Left lung (tissue), 10 donors: ENCODE data around the gene IFT27. TPM values are rescaled to one million over a fixed set of nuclear protein-coding genes. Genes with fewer than 3 reads are reported as not detected.

Experiments
- ATAC-seq: fragments of 200-7000 bp; cut with Tn5 transposase; one replicate; pipeline ENCODE4 v1.9.1; 2020; ENCODE audit warnings: moderate library complexity
- DNase-seq, 4 donors: peaks; one replicate each; pipeline ENCODE4 v3.0.0-alpha.2; 2013 to 2020
- H3K27ac ChIP-seq, 2 donors: fragments of 200-600 bp; sonication (generic) in 1 of 2; one replicate each; pipeline versions ENCODE4 v1.5.0 to v1.8.0; 2020 to 2021
- H3K27me3 ChIP-seq, 2 donors: fragments of 200-600 bp; sonication (generic) in 1 of 2; one replicate each; pipeline versions ENCODE4 v1.5.0 to v1.8.0; 2020 to 2021
- H3K36me3 ChIP-seq, 2 donors: fragments of 200-600 bp; sonication (generic) in 1 of 2; one replicate each; pipeline versions ENCODE4 v1.5.0 to v1.8.0; 2020 to 2021
- H3K4me1 ChIP-seq, 2 donors: fragments of 200-600 bp; one replicate each; pipeline ENCODE4 v1.8.0; 2021
- H3K4me3 ChIP-seq, 2 donors: fragments of 200-600 bp; sonication (generic) in 1 of 2; one replicate each; pipeline versions ENCODE4 v1.5.0 to v1.8.0; 2020 to 2021; ENCODE audit warnings: mild to moderate bottlenecking in 1 of 2
- H3K9me3 ChIP-seq, 2 donors: fragments of 200-600 bp; sonication (generic) in 1 of 2; one replicate each; pipeline versions ENCODE4 v1.5.0 to v1.8.0; 2020 to 2021
- intact Hi-C, 2 donors: fragments of 100-400 bp; cut with DNase I; formaldehyde crosslinking; loops; one replicate each; pipeline versions ENCODE4 v1.11.2 to v1.14.2; 2022
- polyA plus RNA-seq, 6 donors: library from polyadenylated mRNA; unstranded; fragments of 120-200 nt; gene quantifications; one replicate each; pipeline ENCODE4 v1.2.1, GENCODE V29; 2013; ENCODE audit not compliant: insufficient read length in 6 of 6
- total RNA-seq, 2 donors: library from RNA; stranded (reverse); fragmentation: NEBNext Ultra II Directional; extraction: Animal tissue kit (Norgen Biotek cat#: 25700); gene quantifications; one replicate each; pipeline ENCODE4 v1.2.1, GENCODE V29; 2021
- TF ChIP-seq, protein P1 (sequence below), 2 donors: fragments of 200-600 bp; sonication (generic) in 1 of 2; IDR thresholded peaks; one replicate each; pipeline versions ENCODE4 v1.5.0 to v1.8.0; 2021; ENCODE audit warnings: antibody characterized with exemption in 2 of 2
- donor health status: DM: no; HTN: yes; CAD: no.
- donor health status: DM: no; HTN: no; CAD: no.

The IFT27 gene
- total and polyA plus RNA-seq, 8 donors = 24.5 to 59.0 (median 49.0) TPM

DNA sequence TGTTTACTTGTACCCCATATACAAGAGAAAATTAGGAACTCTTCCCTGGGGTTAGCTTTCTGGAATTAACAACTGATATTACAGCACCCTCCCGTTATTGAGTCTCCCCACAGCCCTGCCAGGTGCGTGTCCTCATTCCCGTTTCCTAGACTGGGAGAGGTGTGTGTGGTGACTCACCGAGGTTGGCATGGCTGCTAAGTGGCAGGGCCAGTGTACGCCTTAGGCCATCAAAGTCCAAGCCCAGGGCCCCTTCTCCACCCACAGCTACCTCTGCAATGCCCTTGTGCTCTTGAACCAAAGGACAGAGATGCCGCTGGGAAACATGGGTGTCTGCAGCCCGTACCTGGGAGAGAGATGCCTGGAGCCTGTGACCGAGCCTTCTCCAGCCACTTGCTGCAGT lies 12.3 kb downstream of the IFT27 start:
- TF ChIP-seq, protein P1, sequence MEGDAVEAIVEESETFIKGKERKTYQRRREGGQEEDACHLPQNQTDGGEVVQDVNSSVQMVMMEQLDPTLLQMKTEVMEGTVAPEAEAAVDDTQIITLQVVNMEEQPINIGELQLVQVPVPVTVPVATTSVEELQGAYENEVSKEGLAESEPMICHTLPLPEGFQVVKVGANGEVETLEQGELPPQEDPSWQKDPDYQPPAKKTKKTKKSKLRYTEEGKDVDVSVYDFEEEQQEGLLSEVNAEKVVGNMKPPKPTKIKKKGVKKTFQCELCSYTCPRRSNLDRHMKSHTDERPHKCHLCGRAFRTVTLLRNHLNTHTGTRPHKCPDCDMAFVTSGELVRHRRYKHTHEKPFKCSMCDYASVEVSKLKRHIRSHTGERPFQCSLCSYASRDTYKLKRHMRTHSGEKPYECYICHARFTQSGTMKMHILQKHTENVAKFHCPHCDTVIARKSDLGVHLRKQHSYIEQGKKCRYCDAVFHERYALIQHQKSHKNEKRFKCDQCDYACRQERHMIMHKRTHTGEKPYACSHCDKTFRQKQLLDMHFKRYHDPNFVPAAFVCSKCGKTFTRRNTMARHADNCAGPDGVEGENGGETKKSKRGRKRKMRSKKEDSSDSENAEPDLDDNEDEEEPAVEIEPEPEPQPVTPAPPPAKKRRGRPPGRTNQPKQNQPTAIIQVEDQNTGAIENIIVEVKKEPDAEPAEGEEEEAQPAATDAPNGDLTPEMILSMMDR (IDR thresholded peaks at IDR 0.05) = no peak
- ATAC-seq (no peak), DNase-seq (peak in 1 of 4 donors; percentile 14)
- Histone ChIP-seq H3K27ac (no peak overlapping the region), H3K4me3 (no peak overlapping the region), H3K9me3 (no peaks in the 10 kb centered on the region), H3K27me3 (no peaks in the 10 kb centered on the region), H3K4me1 (no peaks in the 10 kb centered on the region), H3K36me3 (peaks cover 0 to 26% of the 10 kb centered on the region in 2 donors)
- intact Hi-C loops = no loop called here

DNA sequence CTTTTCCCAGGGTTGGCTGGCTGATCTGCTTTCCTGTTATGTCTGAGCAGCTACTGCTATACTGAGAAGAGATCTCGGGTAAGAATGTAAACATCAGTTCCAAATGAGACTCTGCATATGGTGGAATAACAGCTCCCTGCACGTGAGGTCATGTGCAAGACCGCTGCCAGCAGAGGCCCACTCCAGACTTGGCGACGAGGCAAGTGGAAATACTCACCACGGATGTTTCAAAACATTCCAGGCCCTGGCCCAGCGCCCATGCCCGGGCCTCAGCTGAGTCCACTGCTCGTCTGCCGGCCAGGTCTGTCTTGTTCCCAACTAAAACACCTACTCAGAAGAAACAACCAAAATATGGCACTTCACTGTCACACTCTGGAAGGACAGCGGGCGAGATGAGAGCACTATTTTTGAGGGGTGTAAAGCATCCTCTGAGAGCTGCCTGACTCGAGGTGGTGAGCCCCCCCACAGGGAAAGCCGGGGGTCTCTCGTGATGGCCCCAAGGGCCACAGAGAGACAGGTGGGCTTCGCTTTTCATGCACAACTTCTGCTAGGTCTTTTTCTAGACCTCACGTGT lies 13.1 kb downstream of the IFT27 start:
- intact Hi-C loops = no loop called here
- Histone ChIP-seq H3K4me1 (no peaks in the 10 kb centered on the region), H3K27me3 (no peaks in the 10 kb centered on the region), H3K36me3 (peaks cover 0 to 25% of the 10 kb centered on the region in 2 donors), H3K9me3 (no peaks in the 10 kb centered on the region), H3K4me3 (no peak overlapping the region), H3K27ac (no peak overlapping the region)
- ATAC-seq (peak; percentile 56), DNase-seq (peak in 3 of 4 donors; percentile 25 to 80 (median 56))
- TF ChIP-seq, protein P1 (IDR thresholded peaks at IDR 0.05) = no peak

DNA sequence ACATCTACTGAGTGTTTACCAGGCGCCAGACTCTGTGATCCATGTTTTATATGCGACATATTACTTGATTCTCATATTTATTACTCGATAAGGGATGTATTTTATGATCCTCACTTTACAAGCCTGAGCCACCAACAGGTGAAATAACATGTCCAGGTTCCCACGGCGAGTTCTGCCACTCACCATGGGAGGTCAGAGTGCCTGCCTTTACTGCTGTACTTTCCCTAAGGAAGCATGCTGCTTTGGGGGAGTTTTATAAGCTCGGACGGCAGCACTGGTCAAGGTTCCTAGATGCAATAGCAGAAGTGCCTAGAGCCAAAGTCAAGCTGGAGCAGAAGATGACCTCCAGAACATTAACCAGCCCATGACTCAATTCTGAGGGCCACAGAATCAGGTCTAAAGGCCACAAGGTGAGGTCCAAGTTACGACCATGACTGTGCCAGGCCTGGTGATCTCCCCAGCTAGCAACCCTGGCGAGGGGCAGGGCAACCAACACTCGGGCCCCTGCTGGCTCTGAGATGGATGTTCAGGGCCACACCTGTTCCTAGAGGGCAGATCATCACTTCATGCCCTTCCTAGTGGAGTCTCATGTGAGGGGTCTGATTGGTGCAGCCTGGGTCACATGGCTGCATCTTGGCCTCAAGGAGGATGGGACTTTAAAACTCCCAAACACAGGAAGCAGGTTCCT lies 14.2 kb downstream of the IFT27 start:
- Histone ChIP-seq H3K27me3 (peaks cover 0 to 3% of the 10 kb centered on the region in 2 donors), H3K4me3 (no peak overlapping the region), H3K36me3 (peaks cover 0 to 17% of the 10 kb centered on the region in 2 donors), H3K4me1 (no peaks in the 10 kb centered on the region), H3K27ac (no peak overlapping the region), H3K9me3 (no peaks in the 10 kb centered on the region)
- intact Hi-C loops = no loop called here
- DNase-seq (peak in 1 of 4 donors; percentile 10), ATAC-seq (no peak)
- TF ChIP-seq, protein P1 (IDR thresholded peaks at IDR 0.05) = no peak

DNA sequence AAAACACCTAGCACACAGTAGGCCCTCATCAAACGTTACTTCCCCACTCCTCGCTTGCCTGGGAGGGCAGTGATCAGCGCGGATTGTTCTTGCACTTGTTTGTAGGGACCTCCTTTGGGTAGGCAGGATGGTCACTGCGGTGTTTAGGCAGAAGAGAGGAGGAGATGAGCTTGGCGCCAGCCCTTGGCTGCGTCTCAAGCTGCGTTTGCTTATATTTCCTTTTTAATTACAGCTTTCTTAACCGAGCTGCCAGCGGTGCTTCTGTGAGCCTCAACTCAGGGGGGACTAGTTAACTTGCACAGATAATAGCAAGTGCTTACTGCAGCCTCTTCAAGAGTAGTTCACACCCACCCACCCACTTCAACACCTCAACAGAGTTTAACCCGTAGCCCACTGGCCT lies 15.1 kb downstream of the IFT27 start:
- TF ChIP-seq, protein P1 (IDR thresholded peaks at IDR 0.05) = no peak
- H3K27me3 ChIP-seq = peaks cover 0 to 12% of the 10 kb centered on the region in 2 donors
- H3K4me3 ChIP-seq = no peak overlapping the region
- H3K27ac ChIP-seq = no peak overlapping the region
- intact Hi-C loops = no loop called here
- H3K36me3 ChIP-seq = peaks cover 0 to 15% of the 10 kb centered on the region in 2 donors
- no peaks in the 10 kb centered on the region for H3K9me3 ChIP-seq
- ATAC-seq (no peak), DNase-seq (peak in 1 of 4 donors; percentile 13)
- peaks cover 0 to 4% of the 10 kb centered on the region in 2 donors for H3K4me1 ChIP-seq

- peak in 1 of 4 donors; percentile 4 for DNase-seq
- H3K36me3 ChIP-seq = peaks cover 0 to 5% of the 10 kb centered on the region in 2 donors
- intact Hi-C loops = no loop called here
- ATAC-seq = no peak
- H3K4me3 ChIP-seq = no peak overlapping the region
- H3K27me3 ChIP-seq = peaks cover 0 to 24% of the 10 kb centered on the region in 2 donors
- peaks cover 0 to 4% of the 10 kb centered on the region in 2 donors for H3K4me1 ChIP-seq
- no peaks in the 10 kb centered on the region for H3K9me3 ChIP-seq
- no peak overlapping the region for H3K27ac ChIP-seq
- TF ChIP-seq, protein P1 (IDR thresholded peaks at IDR 0.05) = no peak
These were observed 16.3 kb downstream of the IFT27 start for GRCh38 chr22:36759481-36760159.
